CD4-positive, alpha-beta T cell (primary cell): ENCODE results near the gene FAM171A2. TPM values are rescaled to one million over a fixed set of nuclear protein-coding genes. Genes with fewer than 3 reads are reported as not detected.

Experiments used
- ATAC-seq: fragments of 200-7000 bp; cut with Tn5 transposase; one replicate; pipeline ENCODE4 v1.10.0; 2022; ENCODE audit warnings: mild to moderate bottlenecking; ENCODE audit not compliant: poor library complexity
- CTCF ChIA-PET: fragments of 350-600 bp; sonication (Branson Sonifier 250); formaldehyde crosslinking; loops from one replicate; lab custom pipeline; 2021; ENCODE audit warnings: antibody characterized with exemption, inconsistent platforms; lab: Charles Lee
- POLR2A ChIA-PET: fragments of 350-600 bp; sonication (Branson Sonifier 250); formaldehyde crosslinking; loops from one replicate; lab custom pipeline; 2021; ENCODE audit warnings: antibody characterized with exemption, inconsistent platforms; lab: Charles Lee
- DNase-seq, 14 experiments: peaks; one replicate each; pipeline ENCODE4 v3.0.0-alpha.2; 2013 to 2020; ENCODE audit warnings: mixed read lengths in 2 of 14
- H3K27ac ChIP-seq, 2 donors: one replicate each; pipeline versions ENCODE4 v1.5.1 to v1.7.0; 2013; ENCODE audit warnings: low read length in 2 of 2, low read depth in 1 of 2, mild to moderate bottlenecking in 1 of 2
- H3K27me3 ChIP-seq, 2 experiments: 1 replicate in 1 of 2; 2 replicates in 1 of 2; pipeline versions ENCODE4 v1.6.1 to v1.7.0; 2013; ENCODE audit warnings: low read length in 2 of 2, control low read depth in 1 of 2, mild to moderate bottlenecking in 1 of 2, moderate library complexity in 1 of 2; ENCODE audit not compliant: insufficient read depth in 2 of 2, control insufficient read depth in 1 of 2
- H3K36me3 ChIP-seq: one replicate; pipeline ENCODE4 v1.6.1; 2013; ENCODE audit warnings: low read length, control low read depth; ENCODE audit not compliant: insufficient read depth
- H3K4me1 ChIP-seq: one replicate; pipeline ENCODE4 v1.6.1; 2013; ENCODE audit warnings: low read length, control low read depth; ENCODE audit not compliant: insufficient read depth
- H3K4me3 ChIP-seq: one replicate; pipeline ENCODE4 v1.5.1; 2013; ENCODE audit warnings: mild to moderate bottlenecking, low read length, moderate library complexity
- H3K9me3 ChIP-seq, 2 experiments: 1 replicate in 1 of 2; 2 replicates in 1 of 2; pipeline versions ENCODE4 v1.6.1 to v1.7.0; 2013; ENCODE audit warnings: low read length in 2 of 2, mild to moderate bottlenecking in 2 of 2, control low read depth in 1 of 2, moderate library complexity in 1 of 2; ENCODE audit not compliant: control insufficient read depth in 1 of 2, insufficient read depth in 1 of 2
- H3K27ac Mint-ChIP-seq: one replicate; pipeline ENCODE4 v1.8.0; 2020; ENCODE audit warnings: mixed read lengths
- H3K27me3 Mint-ChIP-seq: one replicate; pipeline ENCODE4 v1.8.0; 2021; ENCODE audit warnings: mixed read lengths
- H3K36me3 Mint-ChIP-seq: one replicate; pipeline ENCODE4 v1.8.0; 2021; ENCODE audit warnings: low read depth, mixed read lengths
- H3K4me1 Mint-ChIP-seq: one replicate; pipeline ENCODE4 v1.8.0; 2021; ENCODE audit warnings: low read depth, mixed read lengths
- H3K4me3 Mint-ChIP-seq: one replicate; pipeline ENCODE4 v1.8.0; 2020; ENCODE audit warnings: mild to moderate bottlenecking, mixed read lengths
- H3K9me3 Mint-ChIP-seq: one replicate; pipeline ENCODE4 v1.8.0; 2020; ENCODE audit warnings: mixed read lengths
- intact Hi-C, 2 experiments: fragments of 100-400 bp; cut with DNase I in 1 of 2; cut with micrococcal nuclease in 1 of 2; formaldehyde crosslinking; loops; one replicate each; pipeline versions ENCODE4 v1.15.1 to v1.9.0; 2023 to 2025; cut with DNase I, micrococcal nuclease
- total RNA-seq, 174 experiments: library from RNA in 2 of 174; stranded (reverse) in 2 of 174; gene quantifications; one replicate each; pipeline ENCODE4 v1.2.3 and lab custom pipeline; 2021 to 2026
- TF ChIP-seq, protein P1 (sequence below): fragments of 200-600 bp; IDR thresholded peaks from one replicate; pipeline ENCODE4 v1.8.0; 2022; ENCODE audit warnings: antibody characterized with exemption, mild to moderate bottlenecking

FAM171A2 gene
- total RNA-seq, 2 experiments from 2014 or later = 0.08 to 0.19 TPM

DNA sequence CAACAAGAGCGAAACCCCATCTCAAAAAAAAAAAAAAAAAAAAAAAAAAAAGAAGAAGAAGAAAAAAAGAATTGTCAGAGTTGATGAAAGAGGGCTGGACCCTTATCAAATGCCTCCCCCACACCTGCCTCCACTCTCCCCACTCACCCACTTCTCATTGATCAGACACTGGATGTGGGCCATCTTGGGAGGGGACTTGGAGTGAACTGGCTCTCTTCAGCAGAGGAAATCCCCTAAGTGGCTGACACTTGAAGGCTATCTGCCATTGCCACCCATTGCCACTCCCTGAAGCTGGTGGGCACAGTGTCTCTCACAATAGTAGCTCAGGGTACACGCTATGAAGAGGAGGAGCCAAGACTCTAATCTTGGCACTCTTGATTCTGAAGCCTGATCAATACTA, 24.2 kb upstream of the FAM171A2 start:
- intact Hi-C loops = no loop called here
- Mint-ChIP-seq H3K36me3 (no peaks in the 10 kb centered on the region), H3K27me3 (peaks cover 26% of the 10 kb centered on the region), H3K4me3 (no peak overlapping the region), H3K9me3 (no peaks in the 10 kb centered on the region), H3K4me1 (peaks cover 12% of the 10 kb centered on the region), H3K27ac (no peak overlapping the region)
- H3K36me3 ChIP-seq = no peaks in the 10 kb centered on the region
- H3K9me3 ChIP-seq = peaks cover 0 to 6% of the 10 kb centered on the region in 2 experiments
- H3K4me3 ChIP-seq = no peak overlapping the region
- TF ChIP-seq, protein P1, sequence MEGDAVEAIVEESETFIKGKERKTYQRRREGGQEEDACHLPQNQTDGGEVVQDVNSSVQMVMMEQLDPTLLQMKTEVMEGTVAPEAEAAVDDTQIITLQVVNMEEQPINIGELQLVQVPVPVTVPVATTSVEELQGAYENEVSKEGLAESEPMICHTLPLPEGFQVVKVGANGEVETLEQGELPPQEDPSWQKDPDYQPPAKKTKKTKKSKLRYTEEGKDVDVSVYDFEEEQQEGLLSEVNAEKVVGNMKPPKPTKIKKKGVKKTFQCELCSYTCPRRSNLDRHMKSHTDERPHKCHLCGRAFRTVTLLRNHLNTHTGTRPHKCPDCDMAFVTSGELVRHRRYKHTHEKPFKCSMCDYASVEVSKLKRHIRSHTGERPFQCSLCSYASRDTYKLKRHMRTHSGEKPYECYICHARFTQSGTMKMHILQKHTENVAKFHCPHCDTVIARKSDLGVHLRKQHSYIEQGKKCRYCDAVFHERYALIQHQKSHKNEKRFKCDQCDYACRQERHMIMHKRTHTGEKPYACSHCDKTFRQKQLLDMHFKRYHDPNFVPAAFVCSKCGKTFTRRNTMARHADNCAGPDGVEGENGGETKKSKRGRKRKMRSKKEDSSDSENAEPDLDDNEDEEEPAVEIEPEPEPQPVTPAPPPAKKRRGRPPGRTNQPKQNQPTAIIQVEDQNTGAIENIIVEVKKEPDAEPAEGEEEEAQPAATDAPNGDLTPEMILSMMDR = no peak
- peaks cover 9 to 18% of the 10 kb centered on the region in 2 experiments for H3K27me3 ChIP-seq
- H3K27ac ChIP-seq = no peak overlapping the region
- ChIA-PET CTCF (no interaction called here), POLR2A (no interaction called here)
- peak in 1 of 14 experiments; percentile 14 for DNase-seq
- no peak for ATAC-seq
- H3K4me1 ChIP-seq = peaks cover 21% of the 10 kb centered on the region

DNA sequence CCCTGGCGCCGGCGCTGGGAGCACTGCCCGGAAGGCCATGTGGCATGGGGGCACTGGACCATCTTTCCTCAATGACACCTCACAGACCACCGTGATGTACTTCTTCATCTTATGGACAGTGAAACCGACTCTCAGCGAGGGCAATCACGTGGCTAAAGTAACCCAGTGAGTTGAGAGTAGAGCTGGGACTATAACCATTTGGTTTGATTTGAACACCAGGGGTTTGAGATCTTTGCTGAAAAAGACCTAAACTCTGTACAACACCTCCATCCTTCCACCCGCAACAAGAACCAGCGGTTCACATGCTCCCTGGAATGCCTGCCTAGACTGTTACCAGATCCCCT, 22.5 kb upstream of the FAM171A2 start:
- no peak overlapping the region for H3K4me3 ChIP-seq
- H3K27me3 ChIP-seq = peaks cover 9 to 18% of the 10 kb centered on the region in 2 experiments
- ChIA-PET CTCF (no interaction called here), POLR2A (interaction anchor here (2.1 kb wide), 1 partner anchor 11 kb away, joined by 7 read pairs; no protein-coding TSS in a partner anchor)
- no peaks in the 10 kb centered on the region for H3K36me3 Mint-ChIP-seq
- intact Hi-C loops = no loop called here
- ATAC-seq = no peak
- H3K9me3 ChIP-seq = peaks cover 0 to 6% of the 10 kb centered on the region in 2 experiments
- TF ChIP-seq, protein P1 = no peak
- no peak overlapping the region for H3K27ac Mint-ChIP-seq
- H3K36me3 ChIP-seq = no peaks in the 10 kb centered on the region
- H3K4me1 ChIP-seq = peaks cover 21% of the 10 kb centered on the region
- no peaks in the 10 kb centered on the region for H3K9me3 Mint-ChIP-seq
- no peak overlapping the region for H3K27ac ChIP-seq
- H3K27me3 Mint-ChIP-seq = peaks cover 26% of the 10 kb centered on the region
- H3K4me3 Mint-ChIP-seq = peak overlapping the region; percentile 84
- peak in 1 of 14 experiments; percentile 0 for DNase-seq
- peaks cover 12% of the 10 kb centered on the region for H3K4me1 Mint-ChIP-seq

DNA sequence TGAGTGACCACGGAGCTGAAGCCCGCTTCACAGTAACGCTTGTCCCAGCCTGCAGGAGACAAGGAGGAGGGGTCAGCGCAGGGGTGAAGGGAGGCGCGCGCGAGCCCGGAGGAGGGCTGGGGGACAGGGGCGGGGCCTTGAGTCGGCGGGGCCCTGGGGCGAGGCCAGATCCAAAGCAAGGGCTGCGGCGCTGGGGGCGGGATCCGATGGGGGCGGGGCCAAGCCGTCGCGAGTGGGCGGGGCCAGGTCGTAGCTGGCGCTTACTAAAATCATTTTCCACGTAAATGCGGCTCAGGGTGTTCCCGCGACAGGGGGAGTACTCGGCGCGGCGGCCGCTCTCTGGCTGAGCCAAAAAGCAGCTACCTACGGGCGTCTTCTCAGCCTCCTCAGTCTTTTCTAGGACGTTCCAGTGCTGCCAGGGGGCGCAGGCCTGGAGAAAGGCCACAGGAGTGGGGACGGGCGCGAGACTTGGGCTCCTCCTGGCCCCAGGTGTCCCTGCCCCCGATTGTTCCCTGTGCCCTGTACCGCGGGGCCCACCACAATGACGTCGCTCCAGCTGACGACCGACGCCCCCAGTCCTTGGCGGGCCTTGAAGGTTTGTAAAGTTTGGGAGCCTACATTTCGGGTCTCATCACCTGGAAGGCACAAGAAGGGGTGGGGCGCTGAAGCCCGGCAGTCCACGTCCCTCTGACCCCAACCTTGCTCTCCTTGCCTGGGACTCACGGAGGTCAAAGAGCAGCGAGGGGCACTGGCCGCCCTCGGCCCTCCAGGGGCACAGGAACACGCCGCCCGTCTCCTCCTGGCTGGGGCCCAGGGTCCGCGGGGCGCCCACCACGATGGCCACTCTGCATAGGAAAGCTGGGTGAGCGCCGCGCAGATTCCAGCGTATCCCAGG, 21.9 kb upstream of the FAM171A2 start:
- Histone ChIP-seq H3K36me3 (no peaks in the 10 kb centered on the region), H3K4me3 (peak overlapping the region; percentile 66), H3K4me1 (peaks cover 21% of the 10 kb centered on the region), H3K27ac (no peak overlapping the region), H3K9me3 (peaks cover 0 to 6% of the 10 kb centered on the region in 2 experiments), H3K27me3 (peaks cover 9 to 18% of the 10 kb centered on the region in 2 experiments)
- Mint-ChIP-seq H3K4me1 (peaks cover 12% of the 10 kb centered on the region), H3K27me3 (peaks cover 26% of the 10 kb centered on the region), H3K9me3 (no peaks in the 10 kb centered on the region), H3K4me3 (peak overlapping the region; percentile 84), H3K36me3 (no peaks in the 10 kb centered on the region), H3K27ac (no peak overlapping the region)
- intact Hi-C loops = no loop called here
- CTCF ChIA-PET = interaction anchor here (0.6 to 1.4 kb wide), 4 partner anchors 13 to 390 kb away, joined by 3 to 5 read pairs (median 4); partner anchors contain the start of genes FAM171A2 and GPATCH8
- DNase-seq (peak; percentile 69 to 92 (median 81)), ATAC-seq (peak; percentile 93)
- POLR2A ChIA-PET = interaction anchor here (2.1 kb wide), 1 partner anchor 11 kb away, joined by 7 read pairs; no protein-coding TSS in a partner anchor
- TF ChIP-seq, protein P1 = no peak
